Stimulated activated memory B cell treated with anti-CD40 and anti-IgM and Interleukin-4, amounts not matched to agents 10 μg/mL and 1 μg/mL and 100 μg/mL, for 72 hours (primary cell): Measurements from ENCODE around the gene C12orf54.
"Not testable (repeated sequence)": the region's sequence is repeated elsewhere in the genome, so short reads cannot be mapped to it uniquely, and the experiment has no call there.

ENCODE experiments used
- ATAC-seq: fragments of 150-1000 bp; cut with Tn5 transposase; 2 replicates; pipeline ENCODE4 v1.10.0; 2021
- H3K27ac Mint-ChIP-seq: one replicate; pipeline ENCODE4 v1.8.0; 2022; ENCODE audit warnings: mild to moderate bottlenecking, mixed read lengths
- H3K27me3 Mint-ChIP-seq: one replicate; pipeline ENCODE4 v1.8.0; 2022; ENCODE audit warnings: mixed read lengths
- H3K36me3 Mint-ChIP-seq: one replicate; pipeline ENCODE4 v1.8.0; 2022; ENCODE audit warnings: mixed read lengths
- H3K4me1 Mint-ChIP-seq: one replicate; pipeline ENCODE4 v1.8.0; 2022; ENCODE audit warnings: mixed read lengths
- H3K4me3 Mint-ChIP-seq: one replicate; pipeline ENCODE4 v1.8.0; 2022; ENCODE audit warnings: mild to moderate bottlenecking, moderate library complexity, mixed read lengths
- H3K9me3 Mint-ChIP-seq: one replicate; pipeline ENCODE4 v1.8.0; 2022; ENCODE audit warnings: mixed read lengths

Gene C12orf54

GRCh38 chr12:48482198-48482597, at the start of gene C12orf54:
C12orf54 (plus strand) TSS chr12:48482498; CDS start chr12:48483297, 799 bp downstream.
- Mint-ChIP-seq H3K4me3 (no peak within 1 kb of the TSS), H3K9me3 (no peaks in the 10 kb centered on the region), H3K27ac (no peak within 1 kb of the TSS), H3K27me3 (peaks cover 28% of the 10 kb centered on the region), H3K36me3 (no peaks in the 10 kb centered on the region), H3K4me1 (no peaks in the 10 kb centered on the region)
- ATAC-seq: no peak

DNA sequence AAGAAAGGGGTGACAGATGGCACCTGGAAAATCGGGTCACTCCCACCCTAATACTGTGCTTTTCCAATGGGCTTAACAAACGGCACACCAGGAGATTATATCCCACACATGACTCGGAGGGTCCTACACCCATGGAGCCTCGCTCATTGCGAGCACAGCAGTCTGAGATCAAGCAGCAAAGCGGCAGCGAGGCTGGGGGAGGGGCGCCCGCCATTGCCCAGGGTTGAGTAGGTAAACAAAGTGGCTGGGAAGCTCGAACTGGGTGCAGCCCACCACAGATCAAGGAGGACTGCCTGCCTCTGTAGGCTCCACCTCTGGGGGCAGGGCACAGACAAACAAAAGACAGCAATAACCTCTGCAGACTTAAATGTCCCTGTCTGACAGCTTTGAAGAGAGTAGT, 48.3 kb upstream of the C12orf54 start:
- not testable (repeated sequence) for H3K4me3 Mint-ChIP-seq, H3K4me1 Mint-ChIP-seq

DNA sequence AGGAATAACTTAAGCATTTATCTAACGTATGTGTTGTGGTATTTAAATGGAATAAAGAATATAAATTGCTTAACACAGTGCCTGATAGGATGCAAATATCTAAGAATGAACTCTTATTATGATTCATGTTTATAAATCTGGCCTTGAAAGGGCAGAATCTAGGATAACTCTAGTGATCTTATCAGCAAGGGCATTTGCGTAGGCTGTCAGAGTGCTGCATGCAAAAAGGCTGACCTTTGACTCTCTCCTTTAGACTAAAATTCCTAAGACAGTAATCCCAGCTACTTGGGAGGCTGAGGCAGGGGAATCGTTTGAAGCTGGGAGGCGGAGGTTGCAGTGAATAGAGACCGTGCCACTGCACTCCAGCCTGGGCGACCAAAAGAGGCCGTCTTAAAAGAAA, 41.2 kb upstream of the C12orf54 start:
- Mint-ChIP-seq H3K9me3 (peaks cover 5% of the 10 kb centered on the region), H3K27ac (no peak overlapping the region), H3K4me1 (no peaks in the 10 kb centered on the region), H3K27me3 (peaks cover 19% of the 10 kb centered on the region), H3K36me3 (no peaks in the 10 kb centered on the region), H3K4me3 (no peak overlapping the region)
- ATAC-seq: no peak

More for the DNA sequence above, 48.3 kb upstream of the C12orf54 start:
- not testable (repeated sequence) for H3K27ac Mint-ChIP-seq, ATAC-seq, H3K36me3 Mint-ChIP-seq
- Mint-ChIP-seq H3K27me3 (peaks cover 45% of the 10 kb centered on the region), H3K9me3 (peaks cover 19% of the 10 kb centered on the region)

- Mint-ChIP-seq H3K4me1 (no peaks in the 10 kb centered on the region), H3K27me3 (peaks cover 9% of the 10 kb centered on the region), H3K27ac (no peak overlapping the region), H3K4me3 (no peak overlapping the region), H3K9me3 (no peaks in the 10 kb centered on the region), H3K36me3 (no peaks in the 10 kb centered on the region)
- peak; percentile 43 for ATAC-seq
Measured at GRCh38 chr12:48442179-48442847, 40.0 kb upstream of the C12orf54 start.

- H3K36me3 Mint-ChIP-seq: peaks cover 8% of the 10 kb centered on the region
- peaks cover 19% of the 10 kb centered on the region for H3K27me3 Mint-ChIP-seq
- H3K9me3 Mint-ChIP-seq: peaks cover 3% of the 10 kb centered on the region
- ATAC-seq: no peak
- H3K27ac Mint-ChIP-seq: no peak overlapping the region
- H3K4me1 Mint-ChIP-seq: no peaks in the 10 kb centered on the region
- no peak overlapping the region for H3K4me3 Mint-ChIP-seq
Measured at GRCh38 chr12:48445538-48445937, 36.8 kb upstream of the C12orf54 start.

GRCh38 chr12:48446161-48446776, 36.0 kb upstream of the C12orf54 start:
- peaks cover 22% of the 10 kb centered on the region for H3K27me3 Mint-ChIP-seq
- H3K36me3 Mint-ChIP-seq: peaks cover 8% of the 10 kb centered on the region
- no peak for ATAC-seq
- H3K9me3 Mint-ChIP-seq: peaks cover 3% of the 10 kb centered on the region
- no peak overlapping the region for H3K27ac Mint-ChIP-seq
- H3K4me1 Mint-ChIP-seq: no peaks in the 10 kb centered on the region
- no peak overlapping the region for H3K4me3 Mint-ChIP-seq

DNA sequence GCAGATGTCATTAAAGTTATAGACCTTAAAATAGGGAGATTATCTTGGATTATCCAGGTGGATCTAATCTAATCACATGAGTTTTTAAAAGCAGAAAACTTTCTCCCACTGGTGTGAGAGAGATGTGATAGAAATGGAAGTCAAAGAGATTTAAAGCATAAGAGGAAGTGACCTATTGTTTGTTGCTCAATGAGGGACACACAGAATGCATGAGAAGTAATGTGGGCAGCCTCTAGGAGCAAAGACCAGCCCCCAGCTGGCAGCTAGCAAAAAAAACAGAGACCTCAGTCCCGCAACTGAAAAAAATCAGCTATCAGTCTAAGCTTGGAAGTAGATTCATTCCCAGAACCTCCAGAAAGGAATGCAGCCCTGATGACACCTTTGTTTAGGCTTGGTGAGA, 34.5 kb upstream of the C12orf54 start:
- no peak overlapping the region for H3K4me3 Mint-ChIP-seq
- no peak for ATAC-seq
- no peak overlapping the region for H3K27ac Mint-ChIP-seq
- H3K4me1 Mint-ChIP-seq: no peaks in the 10 kb centered on the region
- peaks cover 8% of the 10 kb centered on the region for H3K36me3 Mint-ChIP-seq
- H3K27me3 Mint-ChIP-seq: peaks cover 22% of the 10 kb centered on the region
- peaks cover 3% of the 10 kb centered on the region for H3K9me3 Mint-ChIP-seq

GRCh38 chr12:48451372-48451771, 30.9 kb upstream of the C12orf54 start:
- Mint-ChIP-seq H3K27ac (no peak overlapping the region), H3K4me3 (no peak overlapping the region), H3K4me1 (no peaks in the 10 kb centered on the region), H3K36me3 (peaks cover 8% of the 10 kb centered on the region), H3K27me3 (peaks cover 13% of the 10 kb centered on the region), H3K9me3 (peaks cover 7% of the 10 kb centered on the region)
- ATAC-seq: no peak

GRCh38 chr12:48452961-48453360, 29.3 kb upstream of the C12orf54 start:
- H3K4me1 Mint-ChIP-seq, H3K4me3 Mint-ChIP-seq, H3K36me3 Mint-ChIP-seq, H3K27ac Mint-ChIP-seq, ATAC-seq, H3K9me3 Mint-ChIP-seq: not testable (repeated sequence)
- H3K27me3 Mint-ChIP-seq: peaks cover 13% of the 10 kb centered on the region

- no peak for ATAC-seq
- Mint-ChIP-seq H3K27ac (no peak overlapping the region), H3K27me3 (peaks cover 24% of the 10 kb centered on the region), H3K4me1 (no peaks in the 10 kb centered on the region), H3K4me3 (no peak overlapping the region), H3K9me3 (peaks cover 7% of the 10 kb centered on the region), H3K36me3 (peaks cover 7% of the 10 kb centered on the region)
Measured at GRCh38 chr12:48454667-48455066, 27.6 kb upstream of the C12orf54 start.

DNA sequence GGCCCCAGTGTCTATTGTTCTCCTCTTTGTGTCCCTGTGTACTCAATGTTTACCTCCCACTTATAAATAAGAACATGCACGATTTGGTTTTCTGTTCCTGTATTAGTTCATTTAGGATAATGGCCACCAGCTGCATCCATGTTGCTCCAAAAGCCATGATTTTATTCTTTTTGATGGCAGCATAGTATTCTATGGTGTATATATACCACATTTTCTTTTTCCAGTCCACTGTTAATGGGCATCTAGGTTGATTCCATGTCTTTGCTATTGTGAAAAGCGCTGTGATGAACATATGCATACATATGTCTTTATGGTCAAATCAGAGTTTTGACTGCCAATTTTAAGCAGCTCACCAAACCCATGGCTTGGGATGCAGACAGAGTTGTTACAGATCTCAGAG, 27.2 kb upstream of the C12orf54 start:
- H3K9me3 Mint-ChIP-seq: peaks cover 4% of the 10 kb centered on the region
- no peak for ATAC-seq
- H3K27ac Mint-ChIP-seq: no peak overlapping the region

GRCh38 chr12:48459259-48459658, 23.0 kb upstream of the C12orf54 start:
- Mint-ChIP-seq H3K4me1 (no peaks in the 10 kb centered on the region), H3K9me3 (peaks cover 3% of the 10 kb centered on the region), H3K27me3 (peaks cover 34% of the 10 kb centered on the region), H3K4me3 (no peak overlapping the region), H3K36me3 (no peaks in the 10 kb centered on the region), H3K27ac (no peak overlapping the region)
- no peak for ATAC-seq

More for the DNA sequence above, 27.2 kb upstream of the C12orf54 start:
- Mint-ChIP-seq H3K4me3 (no peak overlapping the region), H3K4me1 (no peaks in the 10 kb centered on the region), H3K36me3 (peaks cover 3% of the 10 kb centered on the region), H3K27me3 (peaks cover 21% of the 10 kb centered on the region)

DNA sequence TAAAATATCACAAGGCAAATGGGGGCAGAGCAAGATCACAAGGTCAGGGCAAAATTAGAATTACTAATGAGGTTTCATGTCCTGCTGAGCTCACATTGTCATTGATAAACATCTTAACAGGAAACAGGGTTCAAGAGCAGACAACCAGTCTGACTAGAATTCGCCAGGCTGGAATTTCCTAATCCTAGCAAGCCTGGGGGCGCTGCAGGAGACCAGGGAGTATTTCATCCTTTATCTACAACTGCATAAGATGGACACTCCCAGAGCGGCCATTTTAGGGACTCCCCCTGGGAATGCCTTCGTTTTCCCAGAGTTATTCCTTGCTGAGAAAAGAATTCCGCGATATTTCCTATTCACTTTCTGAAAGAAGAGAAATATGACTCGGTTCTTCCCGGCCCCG, 13.3 kb upstream of the C12orf54 start:
- H3K4me1 Mint-ChIP-seq, ATAC-seq, H3K36me3 Mint-ChIP-seq, H3K27ac Mint-ChIP-seq, H3K4me3 Mint-ChIP-seq: not testable (repeated sequence)
- Mint-ChIP-seq H3K27me3 (peaks cover 23% of the 10 kb centered on the region), H3K9me3 (peaks cover 30% of the 10 kb centered on the region)

DNA sequence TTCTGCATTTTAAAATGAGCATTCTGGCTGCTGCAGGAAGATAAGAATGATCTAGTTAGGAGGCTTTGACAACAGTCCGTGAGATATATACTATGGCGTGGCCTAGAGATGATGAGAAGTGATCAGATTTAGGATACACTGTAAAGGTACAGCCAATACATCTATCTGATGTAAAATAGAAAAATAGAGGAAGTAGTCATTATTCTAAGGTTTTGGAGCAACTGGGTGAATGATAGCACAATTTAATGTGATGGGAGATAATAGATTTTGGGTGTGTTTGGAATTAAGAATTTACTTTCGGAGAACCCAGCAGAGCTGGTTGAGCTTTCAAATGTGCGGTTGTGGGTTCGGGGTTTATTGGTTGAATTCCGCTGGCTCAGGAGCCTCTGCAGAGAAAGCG, 10.0 kb upstream of the C12orf54 start, which contains the start of gene ANP32D:
ANP32D (plus strand) TSS at position 301 of the 400 bp plus-strand sequence. CDS start 106 bp downstream, outside the sequence.
- peaks cover 6% of the 10 kb centered on the region for H3K36me3 Mint-ChIP-seq
- no peaks in the 10 kb centered on the region for H3K4me1 Mint-ChIP-seq
- no peak for ATAC-seq
- no peak within 1 kb of the TSS for H3K27ac Mint-ChIP-seq
- H3K9me3 Mint-ChIP-seq: peaks cover 25% of the 10 kb centered on the region
- H3K27me3 Mint-ChIP-seq: peaks cover 46% of the 10 kb centered on the region
- no peak within 1 kb of the TSS for H3K4me3 Mint-ChIP-seq

- peaks cover 47% of the 10 kb centered on the region for H3K27me3 Mint-ChIP-seq
- H3K9me3 Mint-ChIP-seq: peaks cover 24% of the 10 kb centered on the region
- no peak overlapping the region for H3K4me3 Mint-ChIP-seq
- H3K36me3 Mint-ChIP-seq: peaks cover 6% of the 10 kb centered on the region
- no peak for ATAC-seq
- no peak overlapping the region for H3K27ac Mint-ChIP-seq
- no peaks in the 10 kb centered on the region for H3K4me1 Mint-ChIP-seq
Measured at GRCh38 chr12:48473061-48473460, 9.2 kb upstream of the C12orf54 start.

DNA sequence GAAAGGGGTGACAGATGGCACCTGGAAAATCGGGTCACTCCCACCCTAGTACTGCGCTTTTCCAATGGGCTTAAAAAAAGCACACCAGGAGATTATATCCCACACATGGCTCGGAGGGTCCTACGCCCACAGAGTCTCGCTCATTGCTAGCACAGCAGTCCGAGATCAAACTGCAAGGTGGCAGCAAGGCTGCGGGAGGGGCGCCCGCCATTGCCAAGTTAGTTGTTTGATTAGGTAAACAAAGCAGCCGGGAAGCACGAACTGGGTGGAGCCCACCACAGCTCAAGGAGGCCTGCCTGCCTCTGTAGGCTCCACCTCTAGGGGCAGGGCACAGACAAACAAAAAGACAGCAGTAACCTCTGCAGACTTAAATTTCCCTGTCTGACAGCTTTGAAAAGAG, 7.8 kb upstream of the C12orf54 start:
- H3K9me3 Mint-ChIP-seq: peaks cover 18% of the 10 kb centered on the region
- peaks cover 47% of the 10 kb centered on the region for H3K27me3 Mint-ChIP-seq
- not testable (repeated sequence) for H3K4me3 Mint-ChIP-seq, H3K4me1 Mint-ChIP-seq, H3K27ac Mint-ChIP-seq, ATAC-seq, H3K36me3 Mint-ChIP-seq
